ENCODE data around the gene GALK2. TPM values are rescaled to one million over a fixed set of nuclear protein-coding genes. Genes with fewer than 3 reads are reported as not detected.

GALK2 gene
- total RNA-seq, 1 experiment from 2014 or later = 13.7 TPM

DNA sequence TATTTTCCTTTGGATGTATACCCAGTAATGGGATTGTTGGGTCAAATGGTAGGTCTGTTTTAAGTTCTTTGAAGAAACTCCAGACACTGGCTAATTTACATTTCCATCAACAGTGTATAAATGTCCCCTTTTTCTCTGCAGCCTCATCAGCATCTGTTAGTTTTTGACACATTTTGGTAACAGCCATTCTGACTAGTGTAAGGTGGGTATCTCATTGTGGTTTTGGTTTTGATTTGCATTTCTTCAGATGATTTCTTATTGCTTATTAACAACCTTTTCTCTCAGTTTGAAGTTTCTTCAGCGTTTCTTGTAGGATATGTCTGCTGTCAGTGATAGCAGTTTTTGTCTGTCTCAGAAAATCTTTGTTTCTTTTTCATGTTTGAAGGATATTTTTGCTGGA is 15.4 kb downstream of the GALK2 start:
- H3K9ac ChIP-seq (ENCODE audit: extremely low read depth, insufficient read length, low read length) = no peak overlapping the region
- no peak overlapping the region for H2BK20ac ChIP-seq (ENCODE audit: low read depth, low read length, poor library complexity, severe bottlenecking)
- no peaks in the 10 kb centered on the region for H3K79me2 ChIP-seq (ENCODE audit: insufficient read depth, low read length)
- no peak overlapping the region for H3K27ac ChIP-seq (ENCODE audit: insufficient read length, low read depth, low read length)
- H2AFZ ChIP-seq (ENCODE audit: low read length) = no peak overlapping the region
- no peak overlapping the region for H4K8ac ChIP-seq (replicated peaks; ENCODE audit: insufficient read length, low read depth, low read length)
- Mint-ChIP-seq H3K27ac (no peak overlapping the region), H3K4me1 (peaks cover 24 to 28% of the 10 kb centered on the region in 2 experiments), H3K36me3 (ENCODE audit: insufficient read depth in 1 of 3, low read depth in 3 of 3) (peaks cover 0 to 4% (median 2%) of the 10 kb centered on the region in 3 experiments; a peak in 6 of 7 replicates), H3K4me3 (no peak overlapping the region), H3K27me3 (ENCODE audit: low read depth) (no peaks in the 10 kb centered on the region), H3K9me3 (no peaks in the 10 kb centered on the region; a peak in 1 of 5 replicates)
- no peaks in the 10 kb centered on the region for H3K23me2 ChIP-seq (ENCODE audit: insufficient read length, low read depth, low read length, poor library complexity, severe bottlenecking)
- no peak overlapping the region for H3K14ac ChIP-seq (ENCODE audit: insufficient read depth, low read length)
- H3K79me1 ChIP-seq (ENCODE audit: insufficient read depth, low read depth, low read length, poor library complexity, severe bottlenecking) = no peaks in the 10 kb centered on the region
- no peak overlapping the region for H3K56ac ChIP-seq (ENCODE audit: insufficient read length, low read depth, low read length)
- H2BK12ac ChIP-seq (ENCODE audit: insufficient read length, low read depth, low read length) = no peak overlapping the region
- no peak overlapping the region for H4K5ac ChIP-seq (ENCODE audit: insufficient read length, low read depth, low read length)
- H3K23ac ChIP-seq (ENCODE audit: insufficient read length, low read depth, low read length) = no peak overlapping the region
- H3K4me2 ChIP-seq (ENCODE audit: insufficient read depth, insufficient read length, low read length) = no peak overlapping the region
- H3K18ac ChIP-seq (ENCODE audit: insufficient read length, low read depth, low read length) = no peak overlapping the region
- no peaks in the 10 kb centered on the region for H3K4me1 ChIP-seq (ENCODE audit: insufficient read depth, low read length)
- no peak overlapping the region for H2AK5ac ChIP-seq (ENCODE audit: insufficient read length, low read length)
- no peaks in the 10 kb centered on the region for H3K27me3 ChIP-seq (ENCODE audit: insufficient read depth, low read length)
- H2BK120ac ChIP-seq (ENCODE audit: low read depth, low read length, poor library complexity, severe bottlenecking) = no peak overlapping the region
- no peak overlapping the region for H2BK15ac ChIP-seq (ENCODE audit: low read depth, low read length)
- H3T11ph ChIP-seq (ENCODE audit: low read length) = no peak overlapping the region
- TF ChIP-seq, protein P1, sequence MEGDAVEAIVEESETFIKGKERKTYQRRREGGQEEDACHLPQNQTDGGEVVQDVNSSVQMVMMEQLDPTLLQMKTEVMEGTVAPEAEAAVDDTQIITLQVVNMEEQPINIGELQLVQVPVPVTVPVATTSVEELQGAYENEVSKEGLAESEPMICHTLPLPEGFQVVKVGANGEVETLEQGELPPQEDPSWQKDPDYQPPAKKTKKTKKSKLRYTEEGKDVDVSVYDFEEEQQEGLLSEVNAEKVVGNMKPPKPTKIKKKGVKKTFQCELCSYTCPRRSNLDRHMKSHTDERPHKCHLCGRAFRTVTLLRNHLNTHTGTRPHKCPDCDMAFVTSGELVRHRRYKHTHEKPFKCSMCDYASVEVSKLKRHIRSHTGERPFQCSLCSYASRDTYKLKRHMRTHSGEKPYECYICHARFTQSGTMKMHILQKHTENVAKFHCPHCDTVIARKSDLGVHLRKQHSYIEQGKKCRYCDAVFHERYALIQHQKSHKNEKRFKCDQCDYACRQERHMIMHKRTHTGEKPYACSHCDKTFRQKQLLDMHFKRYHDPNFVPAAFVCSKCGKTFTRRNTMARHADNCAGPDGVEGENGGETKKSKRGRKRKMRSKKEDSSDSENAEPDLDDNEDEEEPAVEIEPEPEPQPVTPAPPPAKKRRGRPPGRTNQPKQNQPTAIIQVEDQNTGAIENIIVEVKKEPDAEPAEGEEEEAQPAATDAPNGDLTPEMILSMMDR (conservative IDR thresholded peaks at IDR 0.05) = no peak
- no peaks in the 10 kb centered on the region for H4K20me1 ChIP-seq (ENCODE audit: control insufficient read depth, insufficient read depth, insufficient read length)
- no peak overlapping the region for H2BK5ac ChIP-seq (ENCODE audit: insufficient read length, low read length)
- no CpG with 5 or more reads among the region's 1 CpG for WGBS (ENCODE audit: extremely low coverage, insufficient read length, low lambda C conversion rate)
- no peak overlapping the region for H4K91ac ChIP-seq (ENCODE audit: insufficient read length, low read depth, low read length)
- H3K9me3 ChIP-seq (ENCODE audit: control insufficient read depth, low read depth, low read length) = no peaks in the 10 kb centered on the region
- no peak for DNase-seq
- H3K4ac ChIP-seq (ENCODE audit: low read depth, low read length) = no peak overlapping the region
